Raji (cell line): ENCODE results near the gene EXOSC5.

Experiments used
- POLR2A ChIP-seq: IDR thresholded peaks from 2 replicates; pipeline ENCODE4 v1.6.1; 2011; ENCODE audit warnings: low read depth, low read length, control low read depth; ENCODE audit not compliant: insufficient read depth

The EXOSC5 gene

GRCh38 chr19:41352609-41353465, 44.3 kb downstream of the EXOSC5 start:
- peak; percentile 30; the same call in 1 of the 2 replicates for TF ChIP-seq POLR2A

- no peak for TF ChIP-seq POLR2A
Measured at GRCh38 chr19:41352279-41352608, 44.9 kb downstream of the EXOSC5 start.

GRCh38 chr19:41351339-41352245, 45.6 kb downstream of the EXOSC5 start:
- peak; percentile 59 for TF ChIP-seq POLR2A

DNA sequence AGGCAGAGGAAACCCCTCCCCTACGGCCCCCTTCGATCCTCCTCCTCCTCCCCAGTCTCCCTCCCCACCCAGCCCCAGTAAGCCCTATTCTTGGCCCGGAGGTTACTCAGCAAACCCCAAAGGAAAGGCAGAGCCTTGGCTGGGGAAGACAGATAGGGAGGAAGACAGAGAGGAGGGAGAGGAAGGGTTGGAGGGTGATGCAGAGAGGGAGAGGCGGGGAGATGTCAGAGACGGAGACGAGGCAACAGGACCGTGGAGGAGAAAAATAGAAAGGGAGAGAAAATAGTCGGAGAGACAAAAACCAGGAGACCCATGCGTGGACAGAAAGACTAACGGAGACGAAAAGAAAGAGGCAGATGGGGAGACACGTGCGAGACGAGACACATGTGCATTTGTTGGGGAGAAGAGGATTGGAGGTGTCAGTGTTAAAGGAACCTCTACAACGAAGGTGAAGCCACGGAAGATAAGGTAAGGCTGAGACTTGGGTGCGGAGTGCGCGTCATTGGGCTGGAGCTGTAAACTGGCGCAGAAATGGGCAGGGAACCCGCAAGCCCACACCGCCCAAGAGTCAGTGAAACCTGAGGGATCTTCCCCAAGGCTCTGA, 46.3 kb downstream of the EXOSC5 start:
- TF ChIP-seq POLR2A = no peak

DNA sequence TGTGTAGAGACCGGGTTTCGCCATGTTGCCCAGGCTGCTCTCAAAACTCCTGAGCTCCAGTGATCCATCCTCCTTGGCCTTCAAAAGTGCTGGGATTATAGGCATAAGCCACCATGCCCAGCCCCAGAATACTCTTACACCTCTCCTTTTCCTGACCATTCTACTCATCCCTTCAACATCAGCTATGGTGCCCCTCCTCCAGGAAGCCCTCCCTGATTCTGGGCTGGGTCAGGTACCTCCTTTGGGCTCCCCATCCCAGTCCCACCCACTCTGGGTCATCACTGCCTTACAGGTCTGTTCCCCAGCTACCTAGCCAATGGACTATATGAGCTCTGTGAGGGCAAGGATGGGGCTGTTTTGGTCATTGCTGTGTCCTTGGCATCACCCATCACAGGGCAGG, 53.0 kb downstream of the EXOSC5 start:
- no peak for TF ChIP-seq POLR2A

DNA sequence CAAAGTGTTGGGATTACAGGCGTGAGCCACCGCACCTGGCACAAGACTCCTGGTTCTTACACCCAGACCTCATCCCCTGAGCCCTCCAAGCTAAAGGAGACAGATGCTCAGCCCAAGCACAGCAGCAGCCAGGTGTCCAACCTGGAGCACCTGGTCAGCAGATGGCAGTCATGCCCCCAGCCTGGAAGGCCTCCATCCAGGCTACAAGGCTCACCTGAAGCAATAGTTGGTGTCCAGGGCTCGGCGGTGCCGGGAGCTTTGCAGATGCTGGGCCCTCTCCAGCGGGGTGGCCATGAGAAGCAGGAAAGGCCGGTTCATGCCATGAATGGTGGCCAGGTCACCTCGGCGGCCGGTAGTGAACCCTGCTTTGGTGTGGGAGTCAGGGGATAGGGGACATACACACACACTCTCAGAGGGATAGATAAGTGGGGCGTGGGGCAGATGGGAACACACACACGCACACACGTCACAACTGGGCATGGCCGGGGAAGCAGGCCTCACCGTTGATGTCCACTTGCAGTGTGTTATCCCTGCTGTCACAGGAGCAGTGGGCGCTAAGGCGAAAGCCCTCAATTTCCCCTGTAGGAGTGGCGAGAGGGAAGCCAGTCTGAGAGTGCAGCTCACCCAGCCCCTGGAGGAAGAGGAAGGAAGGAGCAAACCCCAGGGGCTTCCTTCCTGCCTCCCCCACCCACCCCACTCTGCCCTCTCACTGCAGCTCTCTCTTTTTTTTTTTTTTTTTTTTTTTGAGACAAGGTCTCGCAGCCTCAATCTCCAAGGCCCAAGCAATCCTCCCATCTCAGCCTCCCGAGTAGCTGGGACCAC, 55.3 kb downstream of the EXOSC5 start:
- TF ChIP-seq POLR2A = no peak

- no peak for TF ChIP-seq POLR2A
Measured at GRCh38 chr19:41339936-41340335, 57.2 kb downstream of the EXOSC5 start.
